22Rv1 (cell line): ENCODE measurements around the gene TAS1R1.

Experiments used
- CTCF ChIP-seq: fragments of 450-650 bp; IDR thresholded peaks from 2 replicates; pipeline ENCODE4 v1.5.1; 2017; ENCODE audit warnings: mild to moderate bottlenecking
- ZFX ChIP-seq: fragments of 450-650 bp; IDR thresholded peaks from 2 replicates; pipeline ENCODE4 v1.6.1; 2017; ENCODE audit warnings: antibody characterized with exemption, borderline replicate concordance

- TF ChIP-seq CTCF (no peak), ZFX (no peak)
Measured at GRCh38 chr1:6591222-6591621, 36.1 kb downstream of the TAS1R1 start.
